MM.1S (cell line): Measurements from ENCODE around the gene LCN15.

ENCODE experiments used
- DNase-seq: peaks from one replicate; pipeline ENCODE4 v3.0.0-alpha.2; 2015
- H2AFZ ChIP-seq: fragments of 300-600 bp; sonication (generic); 2 replicates; pipeline ENCODE4 v1.6.0; 2016; ENCODE audit warnings: antibody characterized with exemption, low read length
- H3F3A ChIP-seq: fragments of 300-600 bp; sonication (generic); 2 replicates; pipeline ENCODE4 v1.6.1; 2016; ENCODE audit warnings: mild to moderate bottlenecking, antibody characterized with exemption, low read length, moderate library complexity, mixed read lengths; ENCODE audit not compliant: insufficient read depth
- H3K27ac ChIP-seq: fragments of 300-600 bp; sonication (generic); 2 replicates; pipeline ENCODE4 v1.5.1; 2016; ENCODE audit warnings: mild to moderate bottlenecking, low read length
- H3K27me3 ChIP-seq: fragments of 300-600 bp; sonication (generic); replicated peaks from 2 replicates; pipeline ENCODE4 v1.6.0; 2016; ENCODE audit warnings: low read length; ENCODE audit not compliant: insufficient read depth
- H3K36me3 ChIP-seq: fragments of 300-600 bp; sonication (generic); replicated peaks from 2 replicates; pipeline ENCODE4 v1.6.1; 2016; ENCODE audit warnings: mild to moderate bottlenecking, low read length, mixed read lengths; ENCODE audit not compliant: insufficient read depth
- H3K4me1 ChIP-seq: fragments of 300-600 bp; sonication (generic); 2 replicates; pipeline ENCODE4 v1.6.1; 2016; ENCODE audit warnings: low read length, mixed read lengths
- H3K4me2 ChIP-seq: fragments of 300-600 bp; sonication (generic); 2 replicates; pipeline ENCODE4 v1.6.0; 2016; ENCODE audit warnings: low read depth, low read length
- H3K4me3 ChIP-seq: fragments of 300-600 bp; sonication (generic); 2 replicates; pipeline ENCODE4 v1.5.1; 2016; ENCODE audit warnings: low read length, mixed read lengths
- H3K79me2 ChIP-seq: fragments of 300-600 bp; sonication (generic); 2 replicates; pipeline ENCODE4 v1.6.1; 2016; ENCODE audit warnings: mixed run types, low read length, mixed read lengths
- H3K9ac ChIP-seq: fragments of 300-600 bp; sonication (generic); 2 replicates; pipeline ENCODE4 v1.6.1; 2016; ENCODE audit warnings: low read length, mixed read lengths
- H3K9me2 ChIP-seq: fragments of 300-600 bp; sonication (generic); replicated peaks from 2 replicates; pipeline ENCODE4 v1.6.1; 2016; ENCODE audit warnings: mild to moderate bottlenecking, low read length, mixed read lengths; ENCODE audit not compliant: insufficient read depth
- H3K9me3 ChIP-seq: fragments of 300-600 bp; sonication (generic); replicated peaks from 2 replicates; pipeline ENCODE4 v1.6.1; 2016; ENCODE audit warnings: mild to moderate bottlenecking, low read length, mixed read lengths; ENCODE audit not compliant: insufficient read depth
- H4K20me1 ChIP-seq: fragments of 300-600 bp; sonication (generic); 2 replicates; pipeline ENCODE4 v1.6.1; 2016; ENCODE audit warnings: mild to moderate bottlenecking, low read length, moderate library complexity, mixed read lengths; ENCODE audit not compliant: insufficient read depth
- EZH2 ChIP-seq: fragments of 300-600 bp; sonication (generic); optimal IDR thresholded peaks from 2 replicates; pipeline ENCODE3; 2017; ENCODE audit warnings: low read depth, mild to moderate bottlenecking, antibody characterized with exemption, low read length, mixed read lengths
- EZH2phosphoT487 ChIP-seq: fragments of 300-600 bp; sonication (generic); IDR thresholded peaks from 2 replicates; pipeline ENCODE4 v1.6.1; 2018; ENCODE audit warnings: antibody characterized with exemption, low read length
- TF ChIP-seq, protein P1 (sequence below): fragments of 300-600 bp; sonication (generic); IDR thresholded peaks from 2 replicates; pipeline ENCODE4 v1.5.1; 2016; ENCODE audit warnings: antibody characterized with exemption, low read length, mixed read lengths

LCN15 gene

GRCh38 chr9:136754626-136755301 is 9.6 kb downstream of the LCN15 start:
- no peak overlapping the region for H3K4me3 ChIP-seq
- H3K79me2 ChIP-seq = no peaks in the 10 kb centered on the region
- H3K27ac ChIP-seq = no peak overlapping the region
- H3K36me3 ChIP-seq = no peaks in the 10 kb centered on the region
- H3K4me2 ChIP-seq = no peak overlapping the region
- H3F3A ChIP-seq = no peaks in the 10 kb centered on the region
- no peaks in the 10 kb centered on the region for H4K20me1 ChIP-seq
- no peaks in the 10 kb centered on the region for H3K9me3 ChIP-seq
- 0 out of 2 replicates have a peak, but pooled peaks cover 2% of the 10 kb centered on the region for H3K4me1 ChIP-seq
- no peaks in the 10 kb centered on the region for H3K9me2 ChIP-seq
- peaks cover 86% of the 10 kb centered on the region for H3K27me3 ChIP-seq
- no peak overlapping the region for H2AFZ ChIP-seq
- no peak for DNase-seq
- H3K9ac ChIP-seq = no peak overlapping the region
- TF ChIP-seq, protein P1, sequence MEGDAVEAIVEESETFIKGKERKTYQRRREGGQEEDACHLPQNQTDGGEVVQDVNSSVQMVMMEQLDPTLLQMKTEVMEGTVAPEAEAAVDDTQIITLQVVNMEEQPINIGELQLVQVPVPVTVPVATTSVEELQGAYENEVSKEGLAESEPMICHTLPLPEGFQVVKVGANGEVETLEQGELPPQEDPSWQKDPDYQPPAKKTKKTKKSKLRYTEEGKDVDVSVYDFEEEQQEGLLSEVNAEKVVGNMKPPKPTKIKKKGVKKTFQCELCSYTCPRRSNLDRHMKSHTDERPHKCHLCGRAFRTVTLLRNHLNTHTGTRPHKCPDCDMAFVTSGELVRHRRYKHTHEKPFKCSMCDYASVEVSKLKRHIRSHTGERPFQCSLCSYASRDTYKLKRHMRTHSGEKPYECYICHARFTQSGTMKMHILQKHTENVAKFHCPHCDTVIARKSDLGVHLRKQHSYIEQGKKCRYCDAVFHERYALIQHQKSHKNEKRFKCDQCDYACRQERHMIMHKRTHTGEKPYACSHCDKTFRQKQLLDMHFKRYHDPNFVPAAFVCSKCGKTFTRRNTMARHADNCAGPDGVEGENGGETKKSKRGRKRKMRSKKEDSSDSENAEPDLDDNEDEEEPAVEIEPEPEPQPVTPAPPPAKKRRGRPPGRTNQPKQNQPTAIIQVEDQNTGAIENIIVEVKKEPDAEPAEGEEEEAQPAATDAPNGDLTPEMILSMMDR = no peak
- TF ChIP-seq EZH2phosphoT487 (no peak), EZH2 (no peak)

DNA sequence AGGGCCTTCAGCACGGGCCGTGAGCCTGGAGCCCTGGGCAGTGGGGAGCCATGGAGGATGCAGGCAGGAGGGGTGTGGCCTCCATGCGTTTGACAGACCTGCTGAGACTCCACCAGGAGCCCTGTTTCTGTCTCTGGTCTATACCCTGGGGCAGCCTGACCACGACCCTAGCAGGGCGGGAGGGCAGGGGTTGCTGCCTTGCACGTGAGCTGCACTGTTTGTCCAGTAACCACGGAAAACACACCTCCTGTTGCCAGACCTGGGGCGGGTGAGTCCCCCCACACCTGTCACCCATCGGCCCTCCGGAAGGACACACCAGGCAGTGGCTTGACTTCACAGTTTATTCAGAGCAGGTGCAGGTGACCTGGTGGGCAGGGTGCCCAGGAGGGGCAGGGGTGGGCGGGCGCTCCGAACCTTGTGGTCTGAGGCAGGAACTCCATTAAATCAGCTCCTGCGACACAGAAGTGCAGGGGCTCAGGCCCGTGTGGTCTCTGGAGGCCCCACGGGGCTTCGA is 10.2 kb downstream of the LCN15 start:
- Histone ChIP-seq H3K27me3 (peaks cover 88% of the 10 kb centered on the region), H4K20me1 (no peaks in the 10 kb centered on the region), H2AFZ (no peak overlapping the region), H3K36me3 (no peaks in the 10 kb centered on the region), H3F3A (no peaks in the 10 kb centered on the region), H3K4me3 (no peak overlapping the region), H3K79me2 (no peaks in the 10 kb centered on the region), H3K4me2 (no peak overlapping the region), H3K9me2 (no peaks in the 10 kb centered on the region), H3K4me1 (0 out of 2 replicates have a peak, but pooled peaks cover 2% of the 10 kb centered on the region), H3K27ac (no peak overlapping the region), H3K9ac (no peak overlapping the region), H3K9me3 (no peaks in the 10 kb centered on the region)
- no peak for TF ChIP-seq EZH2
- TF ChIP-seq EZH2phosphoT487 = no peak
- no peak for DNase-seq

- Histone ChIP-seq H3K4me1 (0 out of 2 replicates have a peak, but pooled peaks cover 2% of the 10 kb centered on the region), H3K9me3 (no peaks in the 10 kb centered on the region), H4K20me1 (no peaks in the 10 kb centered on the region), H2AFZ (no peak overlapping the region), H3K9me2 (no peaks in the 10 kb centered on the region), H3K27ac (no peak overlapping the region), H3K79me2 (no peaks in the 10 kb centered on the region), H3K27me3 (peaks cover 94% of the 10 kb centered on the region), H3F3A (no peaks in the 10 kb centered on the region), H3K36me3 (no peaks in the 10 kb centered on the region), H3K9ac (no peak overlapping the region), H3K4me3 (no peak overlapping the region), H3K4me2 (no peak overlapping the region)
- no peak for DNase-seq
- TF ChIP-seq, protein P1 = no peak
- TF ChIP-seq EZH2phosphoT487 = no peak
- no peak for TF ChIP-seq EZH2
Observed at GRCh38 chr9:136753371-136754058, 10.8 kb downstream of the LCN15 start.
